Esophagus muscularis mucosa (tissue), 4 donors: ENCODE data around the gene A4GALT.

Source experiments
- EP300 ChIP-seq: sonication (generic); formaldehyde crosslinking; IDR thresholded peaks from one replicate; pipeline ENCODE4 v1.6.1; 2017; ENCODE audit warnings: antibody characterized with exemption
- POLR2A ChIP-seq: fragments of 450-650 bp; IDR thresholded peaks from one replicate; pipeline ENCODE4 v1.6.1; 2017; ENCODE audit warnings: antibody characterized with exemption, moderate library complexity, mild to moderate bottlenecking, low read depth
- POLR2AphosphoS5 ChIP-seq, 2 donors: sonication (generic); formaldehyde crosslinking; IDR thresholded peaks; one replicate each; pipeline ENCODE4 v1.6.1; 2017; ENCODE audit warnings: antibody characterized with exemption in 2 of 2
- TF ChIP-seq, protein P1 (sequence below), 3 experiments: fragments of 200-600 bp in 2 of 3; fragments of 450-650 bp in 1 of 3; sonication (generic) in 2 of 3; IDR thresholded peaks; one replicate each; pipeline ENCODE4 v1.5.1; 2017 to 2019; ENCODE audit warnings: antibody characterized with exemption in 3 of 3, mild to moderate bottlenecking in 2 of 3, moderate library complexity in 1 of 3

DNA sequence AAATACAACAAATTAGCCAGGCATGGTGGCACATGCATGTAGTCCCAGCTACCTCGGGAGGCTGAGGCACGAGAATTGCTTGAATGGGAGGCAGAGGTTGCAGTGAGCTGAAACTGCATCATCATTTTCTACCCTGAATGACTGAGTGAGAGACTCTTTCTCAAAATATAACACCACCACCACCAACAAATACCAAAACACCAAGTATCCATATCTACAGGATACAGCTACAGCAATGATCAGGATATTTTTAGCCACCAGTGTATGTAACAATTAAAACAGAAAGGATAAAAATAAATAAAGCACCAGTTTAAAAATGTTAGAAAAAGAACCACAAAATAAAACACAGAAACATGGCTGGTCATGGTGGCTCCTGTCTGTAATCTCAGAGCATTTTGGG lies 13.2 kb downstream of the A4GALT start:
- TF ChIP-seq POLR2AphosphoS5 (IDR thresholded peaks at IDR 0.05), result no peak
- TF ChIP-seq, protein P1, sequence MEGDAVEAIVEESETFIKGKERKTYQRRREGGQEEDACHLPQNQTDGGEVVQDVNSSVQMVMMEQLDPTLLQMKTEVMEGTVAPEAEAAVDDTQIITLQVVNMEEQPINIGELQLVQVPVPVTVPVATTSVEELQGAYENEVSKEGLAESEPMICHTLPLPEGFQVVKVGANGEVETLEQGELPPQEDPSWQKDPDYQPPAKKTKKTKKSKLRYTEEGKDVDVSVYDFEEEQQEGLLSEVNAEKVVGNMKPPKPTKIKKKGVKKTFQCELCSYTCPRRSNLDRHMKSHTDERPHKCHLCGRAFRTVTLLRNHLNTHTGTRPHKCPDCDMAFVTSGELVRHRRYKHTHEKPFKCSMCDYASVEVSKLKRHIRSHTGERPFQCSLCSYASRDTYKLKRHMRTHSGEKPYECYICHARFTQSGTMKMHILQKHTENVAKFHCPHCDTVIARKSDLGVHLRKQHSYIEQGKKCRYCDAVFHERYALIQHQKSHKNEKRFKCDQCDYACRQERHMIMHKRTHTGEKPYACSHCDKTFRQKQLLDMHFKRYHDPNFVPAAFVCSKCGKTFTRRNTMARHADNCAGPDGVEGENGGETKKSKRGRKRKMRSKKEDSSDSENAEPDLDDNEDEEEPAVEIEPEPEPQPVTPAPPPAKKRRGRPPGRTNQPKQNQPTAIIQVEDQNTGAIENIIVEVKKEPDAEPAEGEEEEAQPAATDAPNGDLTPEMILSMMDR (IDR thresholded peaks at IDR 0.05), result no peak
- TF ChIP-seq POLR2A, result no peak
- no peak for TF ChIP-seq EP300
